Neutrophil (primary cell): ENCODE measurements around the gene KRTAP12-3.
"Not testable (repeated sequence)": the region's sequence is repeated elsewhere in the genome, so short reads cannot be mapped to it uniquely, and the experiment has no call there.

ENCODE experiments used
- H3K27ac ChIP-seq: fragments of 200-600 bp; sonication (generic); 2 replicates; pipeline ENCODE4 v1.5.1; 2016; ENCODE audit warnings: mild to moderate bottlenecking, moderate library complexity
- H3K27me3 ChIP-seq: fragments of 200-600 bp; sonication (generic); 2 replicates; pipeline ENCODE4 v1.6.0; 2016; ENCODE audit warnings: mild to moderate bottlenecking
- H3K36me3 ChIP-seq: fragments of 200-600 bp; sonication (generic); 2 replicates; pipeline ENCODE4 v1.5.1; 2017
- H3K4me1 ChIP-seq, 2 experiments: fragments of 200-600 bp in 1 of 2; sonication (generic) in 1 of 2; 1 replicate in 1 of 2; 2 replicates in 1 of 2; pipeline versions ENCODE4 v1.5.1 to v1.6.1; 2013 to 2016; ENCODE audit warnings: low read depth in 1 of 2, low read length in 1 of 2, mild to moderate bottlenecking in 1 of 2, moderate library complexity in 1 of 2; ENCODE audit not compliant: control insufficient read depth in 1 of 2, insufficient read depth in 1 of 2
- H3K4me3 ChIP-seq, 2 experiments: fragments of 200-600 bp in 1 of 2; sonication (generic) in 1 of 2; 1 replicate in 1 of 2; 2 replicates in 1 of 2; pipeline ENCODE4 v1.5.1; 2013 to 2016; ENCODE audit warnings: low read depth in 1 of 2, low read length in 1 of 2, mild to moderate bottlenecking in 1 of 2, moderate library complexity in 1 of 2
- H3K9me3 ChIP-seq: fragments of 200-600 bp; sonication (generic); 2 replicates; pipeline ENCODE4 v1.5.1; 2016
- TF ChIP-seq, protein P1 (sequence below): fragments of 200-600 bp; sonication (generic); IDR thresholded peaks from 2 replicates; pipeline ENCODE4 v1.5.1; 2016; ENCODE audit warnings: antibody characterized with exemption

Gene KRTAP12-3

DNA sequence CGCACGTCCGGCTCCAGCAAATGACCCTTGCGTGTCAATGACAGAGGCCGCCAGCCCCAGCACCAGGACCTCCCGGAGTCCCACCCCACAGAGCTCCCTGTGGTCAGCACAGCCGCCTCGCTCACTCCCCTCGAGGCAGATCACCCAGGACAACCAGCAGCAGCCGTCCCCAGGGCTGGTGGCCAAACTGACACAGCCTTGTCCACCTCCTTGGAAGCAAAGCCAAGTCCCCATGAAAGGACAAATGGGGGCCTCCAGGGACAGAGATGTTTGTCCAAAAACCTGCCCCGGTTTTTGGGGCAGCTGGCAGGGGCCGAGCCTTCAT is 18.4 kb upstream of the KRTAP12-3 start:
- TF ChIP-seq, protein P1, sequence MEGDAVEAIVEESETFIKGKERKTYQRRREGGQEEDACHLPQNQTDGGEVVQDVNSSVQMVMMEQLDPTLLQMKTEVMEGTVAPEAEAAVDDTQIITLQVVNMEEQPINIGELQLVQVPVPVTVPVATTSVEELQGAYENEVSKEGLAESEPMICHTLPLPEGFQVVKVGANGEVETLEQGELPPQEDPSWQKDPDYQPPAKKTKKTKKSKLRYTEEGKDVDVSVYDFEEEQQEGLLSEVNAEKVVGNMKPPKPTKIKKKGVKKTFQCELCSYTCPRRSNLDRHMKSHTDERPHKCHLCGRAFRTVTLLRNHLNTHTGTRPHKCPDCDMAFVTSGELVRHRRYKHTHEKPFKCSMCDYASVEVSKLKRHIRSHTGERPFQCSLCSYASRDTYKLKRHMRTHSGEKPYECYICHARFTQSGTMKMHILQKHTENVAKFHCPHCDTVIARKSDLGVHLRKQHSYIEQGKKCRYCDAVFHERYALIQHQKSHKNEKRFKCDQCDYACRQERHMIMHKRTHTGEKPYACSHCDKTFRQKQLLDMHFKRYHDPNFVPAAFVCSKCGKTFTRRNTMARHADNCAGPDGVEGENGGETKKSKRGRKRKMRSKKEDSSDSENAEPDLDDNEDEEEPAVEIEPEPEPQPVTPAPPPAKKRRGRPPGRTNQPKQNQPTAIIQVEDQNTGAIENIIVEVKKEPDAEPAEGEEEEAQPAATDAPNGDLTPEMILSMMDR, result no peak
- peaks cover 2% of the 10 kb centered on the region for H3K27me3 ChIP-seq
- no peak overlapping the region for H3K27ac ChIP-seq
- H3K36me3 ChIP-seq, result no peaks in the 10 kb centered on the region
- no peak overlapping the region for H3K4me3 ChIP-seq
- H3K4me1 ChIP-seq, result no peaks in the 10 kb centered on the region
- peaks cover 2% of the 10 kb centered on the region for H3K9me3 ChIP-seq

DNA sequence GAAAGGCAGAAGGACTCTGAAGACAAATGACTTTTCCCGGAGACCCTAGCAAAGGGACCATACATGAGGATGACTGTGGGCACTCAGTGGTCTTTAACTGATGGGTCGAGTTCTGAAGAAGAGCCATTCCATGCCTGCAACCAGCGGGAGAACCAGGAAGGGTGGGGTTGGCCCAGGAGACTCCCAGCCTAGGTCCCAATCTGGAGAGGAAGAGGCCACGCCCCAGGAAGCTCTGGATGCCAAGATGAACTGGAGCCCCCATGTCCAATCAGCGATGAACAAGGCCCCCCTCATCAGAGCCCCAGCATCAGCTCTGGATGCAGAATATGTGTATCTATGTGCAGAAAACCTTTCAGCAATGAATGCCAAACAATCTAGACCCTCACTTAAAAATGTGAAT is 17.0 kb upstream of the KRTAP12-3 start:
- Histone ChIP-seq H3K4me3 (no peak overlapping the region), H3K27me3 (no peaks in the 10 kb centered on the region), H3K4me1 (no peaks in the 10 kb centered on the region), H3K27ac (no peak overlapping the region), H3K9me3 (peaks cover 3% of the 10 kb centered on the region), H3K36me3 (no peaks in the 10 kb centered on the region)
- TF ChIP-seq, protein P1, result no peak

DNA sequence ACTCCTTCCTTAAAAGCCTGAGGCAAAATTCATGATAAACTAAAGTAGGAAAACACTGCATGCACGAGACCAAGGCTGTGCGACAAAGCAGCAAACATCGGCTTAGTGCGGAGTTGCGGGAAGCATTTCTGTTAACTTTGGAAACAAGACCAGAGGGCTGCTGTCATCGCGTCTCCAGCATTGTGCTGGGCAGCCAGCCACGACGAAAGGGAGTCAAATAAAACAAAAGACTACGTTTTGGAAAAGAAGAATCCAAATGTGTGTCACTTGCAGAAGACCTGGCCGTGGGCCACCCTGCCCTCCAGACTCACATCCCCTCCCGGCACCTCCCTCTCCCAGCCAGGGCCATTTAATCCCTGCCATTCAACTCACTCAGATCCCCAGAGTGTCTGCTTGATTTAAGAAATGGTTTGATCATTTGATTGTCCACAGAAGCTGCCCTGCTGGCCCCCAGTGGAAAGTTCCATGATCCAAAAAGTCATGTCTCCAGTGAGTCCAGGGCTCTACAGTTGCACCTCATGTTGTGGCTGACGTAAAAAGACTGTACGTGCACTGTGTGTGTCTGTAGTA is 13.9 kb upstream of the KRTAP12-3 start:
- H3K27me3 ChIP-seq, result peaks cover 17% of the 10 kb centered on the region
- H3K4me1 ChIP-seq, result no peaks in the 10 kb centered on the region
- H3K36me3 ChIP-seq, result no peaks in the 10 kb centered on the region
- no peak overlapping the region for H3K4me3 ChIP-seq
- TF ChIP-seq, protein P1, result no peak
- H3K9me3 ChIP-seq, result peaks cover 3% of the 10 kb centered on the region
- H3K27ac ChIP-seq, result no peak overlapping the region

DNA sequence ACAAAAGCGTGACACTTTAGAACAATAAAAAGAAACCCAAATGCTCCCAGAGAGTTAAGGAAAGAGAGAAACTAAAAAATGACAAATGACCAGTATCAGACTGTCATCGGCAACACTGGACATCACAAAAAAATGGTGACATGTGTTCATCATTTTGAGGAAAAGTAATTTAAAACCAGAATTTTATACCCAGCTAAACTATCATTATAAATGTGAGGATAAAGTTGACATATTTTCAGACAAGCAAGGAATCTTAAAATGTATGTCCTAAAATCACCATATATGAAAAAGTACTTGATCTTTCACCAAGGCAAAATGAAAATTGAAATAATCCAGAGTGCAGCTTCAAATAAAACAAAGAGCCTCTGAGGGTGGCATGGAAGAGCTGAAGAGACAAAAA is 12.9 kb upstream of the KRTAP12-3 start:
- TF ChIP-seq, protein P1, result no peak

DNA sequence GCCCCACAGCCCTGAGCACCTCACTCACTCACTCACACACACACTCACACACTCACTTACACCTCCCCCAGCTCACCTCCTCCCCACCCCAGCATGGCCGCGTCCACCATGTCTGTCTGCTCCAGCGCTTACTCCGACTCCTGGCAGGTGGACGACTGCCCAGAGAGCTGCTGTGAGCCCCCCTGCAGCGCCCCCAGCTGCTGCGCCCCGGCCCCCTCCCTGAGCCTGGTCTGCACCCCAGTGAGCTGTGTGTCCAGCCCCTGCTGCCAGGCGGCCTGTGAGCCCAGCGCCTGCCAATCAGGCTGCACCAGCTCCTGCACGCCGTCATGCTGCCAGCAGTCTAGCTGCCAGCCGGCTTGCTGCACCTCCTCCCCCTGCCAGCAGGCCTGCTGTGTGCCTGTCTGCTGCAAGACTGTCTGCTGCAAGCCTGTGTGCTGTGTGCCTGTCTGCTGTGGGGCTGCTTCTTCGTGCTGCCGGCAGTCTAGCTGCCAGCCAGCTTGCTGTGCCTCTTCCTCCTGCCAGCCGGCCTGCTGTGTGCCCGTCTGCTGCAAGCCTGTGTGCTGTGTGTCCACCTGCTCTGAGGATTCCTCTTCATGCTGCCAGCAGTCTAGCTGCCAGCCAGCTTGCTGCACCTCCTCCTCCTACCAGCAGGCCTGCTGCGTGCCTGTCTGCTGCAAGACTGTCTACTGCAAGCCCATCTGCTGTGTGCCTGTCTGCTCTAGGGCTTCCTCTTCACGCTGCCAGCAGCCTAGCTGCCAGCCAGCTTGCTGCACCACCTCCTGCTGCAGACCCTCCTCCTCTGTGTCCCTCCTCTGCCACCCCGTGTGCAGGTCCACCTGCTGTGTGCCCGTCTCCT is 11.1 kb upstream of the KRTAP12-3 start, which contains the start of gene KRTAP10-11:
TSS of gene KRTAP10-11 (plus strand) at position 49 of the 856 bp plus-strand sequence. CDS start at position 94, 45 bp downstream.
- not testable (repeated sequence) for H3K4me1 ChIP-seq, H3K36me3 ChIP-seq, H3K9me3 ChIP-seq, H3K4me3 ChIP-seq, H3K27ac ChIP-seq
- H3K27me3 ChIP-seq, result peaks cover 17% of the 10 kb centered on the region

More for the DNA sequence above, 12.9 kb upstream of the KRTAP12-3 start:
- Histone ChIP-seq H3K27me3 (peaks cover 17% of the 10 kb centered on the region), H3K27ac (no peak overlapping the region), H3K9me3 (peaks cover 3% of the 10 kb centered on the region), H3K36me3 (no peaks in the 10 kb centered on the region), H3K4me3 (no peak overlapping the region), H3K4me1 (no peaks in the 10 kb centered on the region)

DNA sequence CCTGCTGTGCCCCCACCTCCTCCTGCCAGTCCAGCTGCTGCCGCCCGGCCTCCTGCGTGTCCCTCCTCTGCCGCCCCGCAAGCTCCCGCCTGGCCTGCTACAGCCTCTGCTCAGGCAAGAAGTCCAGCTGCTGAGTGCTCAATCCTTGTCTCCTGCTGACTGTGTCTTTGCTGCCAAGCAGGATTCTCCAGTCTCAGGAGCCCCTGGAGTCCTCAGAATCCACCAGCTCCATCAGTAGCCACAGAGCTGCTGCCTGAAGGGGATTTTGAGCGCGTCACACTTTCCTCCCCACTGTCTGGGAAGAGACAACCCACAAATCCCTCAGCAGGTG is 10.5 kb upstream of the KRTAP12-3 start:
- Histone ChIP-seq H3K27me3 (peaks cover 17% of the 10 kb centered on the region), H3K36me3 (no peaks in the 10 kb centered on the region), H3K27ac (no peak overlapping the region), H3K9me3 (peaks cover 3% of the 10 kb centered on the region), H3K4me1 (no peaks in the 10 kb centered on the region), H3K4me3 (no peak overlapping the region)
- TF ChIP-seq, protein P1, result no peak
